HuH-7.5 (cell line): Measurements from ENCODE around the gene FAM236B.
"Not testable (repeated sequence)": the region's sequence is repeated elsewhere in the genome, so short reads cannot be mapped to it uniquely, and the experiment has no call there.

ENCODE experiments used
- DNase-seq: peaks from one replicate; pipeline ENCODE4 v3.0.0; 2011; ENCODE audit warnings: low spot score

The FAM236B gene

GRCh38 chrX:72782560-72782959, at the start of gene FAM236B:
FAM236B (minus strand) TSS chrX:72782660; CDS start chrX:72782560, 100 bp downstream.
- DNase-seq: not testable (repeated sequence)

GRCh38 chrX:72830701-72831100, 48.2 kb upstream of the FAM236B start:
- not testable (repeated sequence) for DNase-seq

GRCh38 chrX:72808110-72808509, 25.6 kb upstream of the FAM236B start, which contains the start of gene FAM236D:
FAM236D (minus strand) TSS chrX:72808210; CDS start chrX:72808110, 100 bp downstream.
- not testable (repeated sequence) for DNase-seq

GRCh38 chrX:72790390-72790789, 7.9 kb upstream of the FAM236B start:
- not testable (repeated sequence) for DNase-seq

- DNase-seq: not testable (repeated sequence)
Measured at GRCh38 chrX:72788142-72788541, 5.7 kb upstream of the FAM236B start.

GRCh38 chrX:72783964-72784363, 1.5 kb upstream of the FAM236B start:
- not testable (repeated sequence) for DNase-seq

- DNase-seq: not testable (repeated sequence)
Measured at GRCh38 chrX:72783365-72783936, 991 bp upstream of the FAM236B start.

- DNase-seq: not testable (repeated sequence)
Measured at GRCh38 chrX:72778146-72778545, 4.3 kb downstream of the FAM236B start.

GRCh38 chrX:72777467-72777790, 5.0 kb downstream of the FAM236B start:
- DNase-seq: not testable (repeated sequence)

- not testable (repeated sequence) for DNase-seq
Measured at GRCh38 chrX:72776653-72777466, 5.6 kb downstream of the FAM236B start, which contains the start of gene DMRTC1B. DMRTC1B (plus strand) TSS chrX:72776890; CDS start chrX:72845136, 68,246 bp downstream.

- not testable (repeated sequence) for DNase-seq
Measured at GRCh38 chrX:72760454-72760853, 22.0 kb downstream of the FAM236B start.

GRCh38 chrX:72748545-72748944, 33.9 kb downstream of the FAM236B start:
- DNase-seq: not testable (repeated sequence)

GRCh38 chrX:72745546-72745945, 36.9 kb downstream of the FAM236B start:
- DNase-seq: not testable (repeated sequence)

- DNase-seq: no peak
Measured at GRCh38 chrX:72735561-72735960, 46.9 kb downstream of the FAM236B start.

- not testable (repeated sequence) for DNase-seq
Measured at GRCh38 chrX:72733636-72734035, 48.8 kb downstream of the FAM236B start.
